Breast epithelium (tissue), 4 donors: Measurements from ENCODE around the gene PDE10A. TPM values are rescaled to one million over a fixed set of nuclear protein-coding genes. Genes with fewer than 3 reads are reported as not detected.

Source experiments
- DNase-seq, 2 donors: peaks; one replicate each; pipeline ENCODE4 v3.0.0-alpha.2; 2019; ENCODE audit warnings: low spot score in 2 of 2
- H3K27ac ChIP-seq, 2 donors: fragments of 200-600 bp; sonication (generic) in 1 of 2; one replicate each; pipeline ENCODE4 v1.5.1; 2016 to 2019; ENCODE audit warnings: mild to moderate bottlenecking in 1 of 2
- H3K27me3 ChIP-seq, 2 donors: fragments of 200-600 bp; sonication (generic) in 1 of 2; one replicate each; pipeline versions ENCODE4 v1.5.1 to v1.6.0; 2017 to 2019; ENCODE audit warnings: control low read depth in 1 of 2, mild to moderate bottlenecking in 1 of 2
- H3K36me3 ChIP-seq: fragments of 200-600 bp; one replicate; pipeline ENCODE4 v1.5.1; 2019
- H3K4me1 ChIP-seq, 2 donors: fragments of 200-600 bp; sonication (generic); one replicate each; pipeline ENCODE4 v1.5.1; 2016 to 2019; ENCODE audit warnings: control low read depth in 1 of 2
- H3K4me3 ChIP-seq, 3 donors: fragments of 200-600 bp; sonication (generic); 1 replicate in 2 of 3; 2 replicates in 1 of 3; pipeline ENCODE4 v1.5.1; 2016 to 2019; ENCODE audit warnings: mild to moderate bottlenecking in 3 of 3, moderate library complexity in 2 of 3
- H3K9me3 ChIP-seq, 2 donors: fragments of 200-600 bp; sonication (generic) in 1 of 2; one replicate each; pipeline ENCODE4 v1.5.1; 2016 to 2019; ENCODE audit warnings: control low read depth in 1 of 2
- CTCF ChIP-seq, 3 donors: fragments of 450-650 bp; IDR thresholded peaks; one replicate each; pipeline ENCODE4 v1.5.1; 2016 to 2017; ENCODE audit warnings: antibody characterized with exemption in 3 of 3, mild to moderate bottlenecking in 3 of 3, moderate library complexity in 3 of 3
- POLR2A ChIP-seq: fragments of 450-650 bp; IDR thresholded peaks from one replicate; pipeline ENCODE4 v1.6.1; 2016; ENCODE audit warnings: antibody characterized with exemption, mild to moderate bottlenecking, moderate library complexity
- POLR2AphosphoS5 ChIP-seq, 3 donors: sonication (generic); formaldehyde crosslinking; IDR thresholded peaks; one replicate each; pipeline ENCODE4 v1.6.1; 2017; ENCODE audit warnings: antibody characterized with exemption in 3 of 3
- intact Hi-C: fragments of 100-400 bp; cut with DNase I; formaldehyde crosslinking; loops from one replicate; pipeline ENCODE4 v1.15.1; 2023; ENCODE audit warnings: low total_unique reads
- total RNA-seq, 3 donors: library from RNA; depleted of rRNA; stranded (reverse); fragments of >200 nt; gene quantifications; one replicate each; pipeline ENCODE4 v1.1.0, GENCODE V29; 2016

Gene PDE10A
- total RNA-seq, 3 donors from 2014 or later = 2.7 to 22.0 (median 12.6) TPM

- H3K4me3 ChIP-seq = no peak overlapping the region
- no peak overlapping the region for H3K27ac ChIP-seq
- TF ChIP-seq POLR2A (no peak), CTCF (IDR thresholded peaks at IDR 0.05) (no peak), POLR2AphosphoS5 (IDR thresholded peaks at IDR 0.05) (no peak)
- no peaks in the 10 kb centered on the region for H3K4me1 ChIP-seq
- H3K27me3 ChIP-seq = no peaks in the 10 kb centered on the region
- DNase-seq = no peak
- no peaks in the 10 kb centered on the region for H3K36me3 ChIP-seq
- H3K9me3 ChIP-seq = peaks cover 0 to 8% of the 10 kb centered on the region in 2 donors
- intact Hi-C loops = no loop called here
These were observed 317.3 kb downstream of the PDE10A start for GRCh38 chr6:165345700-165346099.

DNA sequence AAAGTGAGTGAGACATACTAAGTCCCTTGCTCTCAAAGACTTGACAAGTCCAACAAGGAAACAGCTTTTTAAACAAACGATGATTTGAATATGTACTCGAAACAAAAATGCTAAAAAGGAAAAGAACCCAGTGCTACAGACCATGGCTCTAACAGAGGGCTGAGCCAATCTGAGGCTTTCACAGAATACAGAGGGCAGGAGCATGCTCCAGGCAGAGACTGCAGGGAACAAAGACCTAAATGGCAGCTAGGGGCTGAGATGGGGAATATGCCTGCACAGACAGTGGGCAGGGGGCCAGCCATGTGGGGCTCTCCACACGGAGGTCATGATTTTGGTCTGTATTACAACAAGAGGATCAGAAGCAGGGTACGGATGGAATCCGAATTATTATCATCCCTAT is 322.5 kb downstream of the PDE10A start:
- Histone ChIP-seq H3K27ac (no peak overlapping the region), H3K36me3 (no peaks in the 10 kb centered on the region), H3K9me3 (no peaks in the 10 kb centered on the region), H3K4me1 (no peaks in the 10 kb centered on the region), H3K27me3 (no peaks in the 10 kb centered on the region), H3K4me3 (no peak overlapping the region)
- no peak for DNase-seq
- TF ChIP-seq POLR2A = no peak
- TF ChIP-seq CTCF (IDR thresholded peaks at IDR 0.05) = no peak
- TF ChIP-seq POLR2AphosphoS5 (IDR thresholded peaks at IDR 0.05) = no peak
- intact Hi-C loops = no loop called here

GRCh38 chr6:165325609-165326008 is 337.4 kb downstream of the PDE10A start:
- H3K9me3 ChIP-seq = peaks cover 6 to 29% of the 10 kb centered on the region in 2 donors
- H3K36me3 ChIP-seq = no peaks in the 10 kb centered on the region
- no peaks in the 10 kb centered on the region for H3K27me3 ChIP-seq
- no peak overlapping the region for H3K4me3 ChIP-seq
- H3K4me1 ChIP-seq = no peaks in the 10 kb centered on the region
- TF ChIP-seq CTCF (IDR thresholded peaks at IDR 0.05) (no peak), POLR2AphosphoS5 (IDR thresholded peaks at IDR 0.05) (no peak), POLR2A (no peak)
- intact Hi-C loops = no loop called here
- DNase-seq = no peak
- no peak overlapping the region for H3K27ac ChIP-seq

- intact Hi-C loops = no loop called here
These were observed 341.4 kb downstream of the PDE10A start for GRCh38 chr6:165321555-165322145.

GRCh38 chr6:165321150-165321549 is 341.9 kb downstream of the PDE10A start:
- Histone ChIP-seq H3K4me1 (no peaks in the 10 kb centered on the region), H3K9me3 (peaks cover 6 to 44% of the 10 kb centered on the region in 2 donors), H3K27ac (no peak overlapping the region), H3K36me3 (no peaks in the 10 kb centered on the region), H3K4me3 (no peak overlapping the region), H3K27me3 (no peaks in the 10 kb centered on the region)
- TF ChIP-seq POLR2AphosphoS5 (IDR thresholded peaks at IDR 0.05) (no peak), POLR2A (no peak), CTCF (IDR thresholded peaks at IDR 0.05) (no peak)
- intact Hi-C loops = no loop called here
- no peak for DNase-seq

More at GRCh38 chr6:165321555-165322145, 341.4 kb downstream of the PDE10A start:
- no peak for DNase-seq
- H3K4me3 ChIP-seq = no peak overlapping the region
- no peak for TF ChIP-seq POLR2AphosphoS5 (IDR thresholded peaks at IDR 0.05)
- TF ChIP-seq CTCF (IDR thresholded peaks at IDR 0.05) = no peak
- no peak for TF ChIP-seq POLR2A
- no peak overlapping the region for H3K27ac ChIP-seq
- H3K27me3 ChIP-seq = no peaks in the 10 kb centered on the region
- H3K9me3 ChIP-seq = peaks cover 6 to 44% of the 10 kb centered on the region in 2 donors
- H3K4me1 ChIP-seq = no peaks in the 10 kb centered on the region
- no peaks in the 10 kb centered on the region for H3K36me3 ChIP-seq
